Measurements from ENCODE around the gene ST3GAL3. TPM values are rescaled to one million over a fixed set of nuclear protein-coding genes. Genes with fewer than 3 reads are reported as not detected.
A peak's percentile ranks its signal among the peaks of the same experiment; 100 is the strongest.
"Not testable (repeated sequence)": the region's sequence is repeated elsewhere in the genome, so short reads cannot be mapped to it uniquely, and the experiment has no call there.

ST3GAL3 gene
- total RNA-seq, 1 experiment from 2014 or later = 4.6 TPM

- DNase-seq (ENCODE audit: low spot score) = no peak
These were observed 8.1 kb upstream of the ST3GAL3 start for GRCh38 chr1:43699281-43699680.

GRCh38 chr1:43703836-43704235, 3.5 kb upstream of the ST3GAL3 start:
- DNase-seq (ENCODE audit: low spot score) = no peak

GRCh38 chr1:43704838-43705237, 2.5 kb upstream of the ST3GAL3 start:
- DNase-seq (ENCODE audit: low spot score) = no peak

- no peak for DNase-seq (ENCODE audit: low spot score)
These were observed 2.0 kb upstream of the ST3GAL3 start for GRCh38 chr1:43705334-43705733.

GRCh38 chr1:43705982-43706597, 1.2 kb upstream of the ST3GAL3 start:
- DNase-seq (ENCODE audit: low spot score) = peak; percentile 2

GRCh38 chr1:43706598-43707189, 642 bp upstream of the ST3GAL3 start:
- peak; percentile 49 for DNase-seq (ENCODE audit: low spot score)

- peak; percentile 41 for DNase-seq (ENCODE audit: low spot score)
These were observed 670 bp downstream of the ST3GAL3 start for GRCh38 chr1:43708002-43708410.

- no peak for DNase-seq (ENCODE audit: low spot score)
These were observed 3.7 kb downstream of the ST3GAL3 start for GRCh38 chr1:43711049-43711448.

GRCh38 chr1:43711524-43712386, 4.4 kb downstream of the ST3GAL3 start:
- DNase-seq (ENCODE audit: low spot score) = no peak

GRCh38 chr1:43716559-43717281, 9.4 kb downstream of the ST3GAL3 start:
- no peak for DNase-seq (ENCODE audit: low spot score)

- DNase-seq (ENCODE audit: low spot score) = no peak
These were observed 11.7 kb downstream of the ST3GAL3 start for GRCh38 chr1:43719063-43719462.

- DNase-seq (ENCODE audit: low spot score) = not testable (repeated sequence)
These were observed 12.5 kb downstream of the ST3GAL3 start for GRCh38 chr1:43719670-43720419.

- DNase-seq (ENCODE audit: low spot score) = no peak
These were observed 15.5 kb downstream of the ST3GAL3 start for GRCh38 chr1:43722810-43723209.

GRCh38 chr1:43729816-43730463, 22.6 kb downstream of the ST3GAL3 start:
- DNase-seq (ENCODE audit: low spot score) = no peak

- no peak for DNase-seq (ENCODE audit: low spot score)
These were observed 24.7 kb downstream of the ST3GAL3 start for GRCh38 chr1:43731867-43732531.

- no peak for DNase-seq (ENCODE audit: low spot score)
These were observed 29.5 kb downstream of the ST3GAL3 start for GRCh38 chr1:43736819-43737218.

- DNase-seq (ENCODE audit: low spot score) = no peak
These were observed 34.7 kb downstream of the ST3GAL3 start for GRCh38 chr1:43742026-43742425.

- no peak for DNase-seq (ENCODE audit: low spot score)
These were observed 35.9 kb downstream of the ST3GAL3 start for GRCh38 chr1:43743206-43743605.

- DNase-seq (ENCODE audit: low spot score) = no peak
These were observed 40.4 kb downstream of the ST3GAL3 start for GRCh38 chr1:43747736-43748135.

- no peak for DNase-seq (ENCODE audit: low spot score)
These were observed 42.7 kb downstream of the ST3GAL3 start for GRCh38 chr1:43750083-43750482.
